HG02840 (cell line): ENCODE data around the gene SCGB1D1.

ENCODE experiments used
- ATAC-seq: cut with Tn5 transposase; IDR thresholded peaks from one replicate; pipeline ENCODE4 v1.9.1; 2021; ENCODE audit warnings: mild to moderate bottlenecking, moderate library complexity, moderate number of reproducible peaks; ENCODE audit not compliant: unreplicated experiment, low FRiP score

The SCGB1D1 gene, protein sequence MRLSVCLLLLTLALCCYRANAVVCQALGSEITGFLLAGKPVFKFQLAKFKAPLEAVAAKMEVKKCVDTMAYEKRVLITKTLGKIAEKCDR

DNA sequence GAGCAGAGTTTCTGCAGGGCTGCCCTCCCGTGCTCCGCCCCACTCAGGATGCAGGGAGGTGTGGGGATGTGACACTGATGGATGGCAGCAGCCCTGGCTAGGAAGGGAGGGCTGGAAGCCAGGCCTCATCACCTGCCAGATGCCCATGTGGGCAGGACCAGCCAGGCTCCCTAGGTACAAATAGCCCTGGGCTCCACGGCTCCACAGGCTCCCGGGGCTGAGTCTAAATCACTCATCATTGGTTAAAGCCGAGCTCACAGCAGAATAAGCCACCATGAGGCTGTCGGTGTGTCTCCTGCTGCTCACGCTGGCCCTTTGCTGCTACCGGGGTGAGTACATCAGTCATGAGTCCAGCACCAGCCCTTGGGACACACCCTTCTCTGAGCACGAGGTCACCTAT lies at the start of gene SCGB1D1:
Gene SCGB1D1 (plus strand): TSS at position 206 of the 400 bp plus-strand sequence. CDS start 69 bp downstream, at position 275.
- no peak for ATAC-seq

DNA sequence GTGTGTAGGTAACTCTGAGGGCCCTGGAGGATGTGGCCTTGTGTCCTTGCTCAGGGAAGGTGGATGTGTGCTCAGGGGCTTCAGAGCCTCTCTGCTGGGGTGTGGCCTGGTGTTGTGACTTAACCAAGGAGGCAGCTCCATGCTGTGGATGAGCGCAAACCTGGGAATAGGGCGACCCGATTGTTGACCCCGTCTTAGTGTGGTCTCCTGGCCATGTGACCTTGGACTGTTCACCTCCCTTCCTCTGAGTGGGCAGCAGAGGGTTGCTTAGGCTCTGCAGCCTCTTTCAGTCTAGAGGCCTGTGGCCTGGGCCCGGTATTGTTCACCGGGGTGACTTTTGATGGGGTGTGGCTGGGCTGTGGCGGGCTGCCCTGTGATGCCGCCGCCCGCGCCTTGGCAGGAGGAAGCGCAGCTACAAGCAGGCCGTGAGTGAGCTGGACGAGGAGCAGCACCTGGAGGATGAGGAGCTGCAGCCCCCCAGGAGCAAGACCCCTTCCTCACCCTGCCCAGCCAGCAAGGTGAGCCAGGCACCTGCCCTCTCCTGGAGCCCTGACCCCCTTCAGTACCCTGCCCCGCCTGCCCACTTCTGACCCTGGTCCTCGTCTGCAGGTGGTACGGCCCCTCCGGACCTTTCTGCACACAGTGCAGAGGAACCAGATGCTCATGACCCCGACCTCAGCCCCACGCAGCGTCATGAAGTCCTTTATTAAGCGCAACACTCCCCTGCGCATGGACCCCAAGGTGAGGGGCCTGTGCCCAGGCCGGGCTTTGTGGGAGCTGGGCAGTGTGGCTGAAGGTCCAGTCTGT lies 49.5 kb upstream of the SCGB1D1 start:
- no peak for ATAC-seq

DNA sequence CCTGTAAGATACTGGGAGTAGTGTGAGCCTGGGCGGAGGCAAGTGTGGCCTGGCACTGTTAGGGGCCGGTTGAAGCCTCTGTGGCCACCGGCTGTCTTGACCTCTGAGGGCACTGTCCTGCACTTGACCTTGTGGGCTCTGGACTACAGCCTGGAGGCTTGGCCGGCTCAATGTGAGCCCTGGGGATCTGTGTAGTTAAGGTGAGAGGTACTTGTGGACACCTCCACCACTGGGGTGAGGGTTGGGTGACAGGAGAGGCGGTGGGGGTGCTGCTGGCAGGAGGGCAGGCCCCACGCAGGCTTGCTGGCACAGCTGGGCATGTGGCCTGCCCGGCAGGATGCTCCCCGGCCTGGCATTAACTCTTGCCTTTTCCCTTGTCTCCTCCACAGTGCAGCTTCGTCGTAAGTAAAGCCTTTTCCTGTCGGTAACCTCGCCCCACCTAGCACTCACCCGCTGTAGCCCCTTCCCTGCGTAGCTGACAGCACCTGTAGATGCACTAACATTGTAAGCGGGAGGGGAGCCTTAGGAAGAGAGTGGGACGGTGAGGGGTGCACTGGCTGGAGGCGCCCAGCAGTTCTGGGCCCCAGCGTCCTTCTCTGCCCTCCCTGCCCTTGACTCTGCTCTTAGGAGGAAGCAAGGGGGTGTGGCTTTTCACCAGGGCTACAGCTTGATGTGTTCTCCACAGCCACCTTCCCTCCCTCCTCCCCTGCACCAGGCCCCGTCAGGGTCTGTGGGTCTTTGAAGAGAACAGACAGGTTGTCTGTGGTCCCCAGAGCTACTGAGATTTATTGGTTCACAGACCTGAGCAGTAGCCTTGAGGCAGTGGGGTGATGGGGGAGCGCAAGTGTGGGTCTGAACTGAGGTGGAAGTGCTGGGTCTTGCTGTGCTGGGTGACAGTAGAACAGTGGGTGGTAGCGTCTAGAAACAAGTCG lies 48.6 kb upstream of the SCGB1D1 start:
- ATAC-seq: no peak

DNA sequence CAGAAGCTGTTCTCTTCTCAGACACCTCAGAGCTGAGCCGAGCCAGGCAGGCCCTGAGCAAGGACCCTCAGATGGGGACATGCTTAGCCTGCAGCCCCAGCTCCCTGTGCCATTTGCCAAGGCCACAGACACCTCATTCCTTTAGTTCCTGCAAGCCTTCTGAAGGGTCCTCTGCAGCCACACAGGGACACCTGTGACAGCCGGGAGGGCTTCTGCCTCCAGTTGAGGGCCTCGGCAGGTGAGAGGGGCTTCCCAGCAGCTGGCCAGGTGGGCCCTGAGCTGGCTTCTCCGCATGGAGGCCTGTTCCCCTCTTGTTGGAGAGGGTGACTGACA lies 48.0 kb upstream of the SCGB1D1 start:
- no peak for ATAC-seq

DNA sequence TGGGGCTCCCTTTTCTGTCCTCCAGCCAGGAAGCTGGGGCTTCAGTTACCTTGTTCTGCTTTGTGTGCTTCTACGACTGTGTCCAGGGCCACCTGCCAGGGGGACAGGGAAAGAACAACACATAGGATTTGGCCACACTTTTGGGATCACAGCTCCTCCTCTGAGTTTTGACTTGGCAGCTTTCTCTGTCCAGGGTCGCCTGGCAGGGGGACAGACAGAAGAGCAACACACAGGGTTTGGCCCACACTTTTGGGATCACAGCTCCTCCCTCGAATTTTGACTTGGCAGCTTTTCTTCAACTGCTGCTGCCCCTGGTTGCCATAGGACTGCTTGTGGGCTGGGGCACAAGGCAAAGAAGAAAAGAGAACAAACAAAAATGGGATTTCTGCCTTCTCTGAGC lies 47.1 kb upstream of the SCGB1D1 start:
- no peak for ATAC-seq

DNA sequence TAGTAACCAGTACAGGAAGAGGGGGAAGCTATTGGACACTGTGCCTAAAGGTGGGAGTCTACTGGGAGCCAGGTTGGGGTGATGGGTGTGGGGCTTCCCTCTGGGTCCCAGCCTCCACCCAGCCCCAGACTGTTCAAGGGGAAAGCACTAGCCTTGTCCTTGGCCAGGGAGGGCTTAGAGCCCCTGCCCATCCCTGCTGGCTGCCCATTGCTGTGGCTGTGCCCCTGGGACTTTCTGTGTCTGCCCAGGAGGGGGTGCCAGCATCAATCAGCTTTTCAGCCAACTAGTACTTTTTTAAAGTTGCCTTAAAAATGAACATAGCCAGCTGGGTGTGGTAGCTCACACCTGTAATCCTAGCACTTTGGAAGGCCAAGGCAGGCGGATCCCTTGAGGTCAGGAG lies 46.3 kb upstream of the SCGB1D1 start:
- ATAC-seq: no peak

DNA sequence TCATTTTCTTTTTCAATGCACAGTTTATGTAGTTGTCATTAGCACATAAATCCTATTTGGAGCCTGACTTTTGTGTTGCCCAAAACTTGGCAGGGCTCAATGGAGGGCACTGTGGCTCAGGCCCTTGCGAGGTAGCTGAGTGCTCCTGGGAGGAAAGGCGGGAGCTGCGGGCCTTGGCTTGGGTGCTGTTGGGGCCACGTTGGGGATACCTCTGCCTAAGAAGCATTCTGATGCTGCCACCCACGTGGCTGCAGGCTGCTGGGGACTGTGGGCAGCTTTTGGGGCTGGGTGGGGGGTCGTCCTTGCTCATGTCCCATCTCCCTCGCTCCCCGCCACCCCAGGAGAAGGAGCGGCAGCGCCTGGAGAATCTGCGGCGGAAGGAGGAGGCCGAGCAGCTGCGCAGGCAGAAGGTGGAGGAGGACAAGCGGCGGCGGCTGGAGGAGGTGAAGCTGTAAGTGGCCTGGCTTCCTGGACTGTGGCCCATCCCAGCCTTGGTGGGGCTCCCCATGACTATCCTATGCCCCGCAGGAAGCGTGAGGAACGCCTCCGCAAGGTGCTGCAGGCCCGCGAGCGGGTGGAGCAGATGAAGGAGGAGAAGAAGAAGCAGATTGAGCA lies 45.3 kb upstream of the SCGB1D1 start:
- ATAC-seq: no peak

DNA sequence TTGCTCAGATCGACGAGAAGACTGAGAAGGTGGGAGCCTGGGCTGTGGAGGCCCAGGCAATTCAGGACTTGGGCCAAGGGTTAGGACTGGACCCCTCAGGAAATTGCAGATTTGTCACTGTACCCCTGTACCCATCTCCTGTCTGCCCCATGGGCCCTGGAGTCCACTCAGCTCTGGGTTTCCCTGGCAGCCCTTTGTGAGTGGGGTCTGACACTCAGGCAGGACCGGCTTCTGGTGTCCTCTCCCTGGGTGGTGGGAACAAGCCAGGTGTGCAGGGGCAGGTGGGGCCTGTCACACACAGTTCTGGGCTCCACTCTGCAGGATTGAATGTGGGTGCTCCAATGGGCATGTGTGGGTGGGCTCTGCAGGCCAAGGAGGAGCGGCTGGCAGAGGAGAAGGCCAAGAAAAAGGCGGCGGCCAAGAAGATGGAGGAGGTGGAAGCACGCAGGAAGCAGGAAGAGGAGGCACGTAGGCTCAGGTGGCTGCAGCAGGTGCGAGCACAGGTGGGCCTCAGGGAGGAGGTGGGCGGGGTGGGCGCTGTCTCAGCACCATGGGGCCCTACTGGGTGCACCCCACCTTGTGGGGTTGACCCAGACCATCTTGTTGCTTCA lies 44.6 kb upstream of the SCGB1D1 start:
- ATAC-seq: no peak

DNA sequence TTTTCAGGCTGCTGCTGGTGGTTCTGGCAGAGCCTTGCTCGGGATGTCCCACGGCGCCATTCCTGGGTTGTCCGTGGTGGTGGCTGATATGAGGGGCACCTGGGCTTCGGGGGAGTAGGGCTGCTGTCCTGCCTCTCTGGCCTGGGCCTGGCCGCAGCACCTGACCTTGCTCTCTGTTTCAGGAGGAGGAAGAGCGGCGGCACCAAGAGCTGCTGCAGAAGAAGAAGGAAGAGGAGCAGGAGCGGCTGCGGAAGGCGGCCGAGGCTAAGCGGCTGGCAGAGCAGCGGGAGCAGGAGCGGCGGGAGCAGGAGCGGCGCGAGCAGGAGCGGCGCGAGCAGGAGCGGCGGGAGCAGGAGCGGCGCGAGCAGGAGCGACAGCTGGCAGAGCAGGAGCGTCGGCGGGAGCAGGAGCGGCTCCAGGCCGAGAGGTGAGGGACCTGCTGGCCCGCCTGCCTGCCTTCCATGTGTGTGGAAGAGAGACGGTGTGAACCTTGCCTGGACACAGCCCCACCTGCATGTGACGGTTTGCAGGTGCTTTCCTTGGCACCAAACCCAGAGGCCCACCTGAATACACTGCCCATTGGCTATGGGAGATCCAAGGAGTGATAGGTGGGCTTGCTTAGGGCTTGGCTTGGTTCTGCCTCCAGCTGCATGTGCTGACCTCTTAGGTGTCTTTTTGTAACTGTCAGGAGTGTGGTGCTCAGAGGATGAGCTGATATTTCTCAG lies 43.4 kb upstream of the SCGB1D1 start:
- no peak for ATAC-seq

DNA sequence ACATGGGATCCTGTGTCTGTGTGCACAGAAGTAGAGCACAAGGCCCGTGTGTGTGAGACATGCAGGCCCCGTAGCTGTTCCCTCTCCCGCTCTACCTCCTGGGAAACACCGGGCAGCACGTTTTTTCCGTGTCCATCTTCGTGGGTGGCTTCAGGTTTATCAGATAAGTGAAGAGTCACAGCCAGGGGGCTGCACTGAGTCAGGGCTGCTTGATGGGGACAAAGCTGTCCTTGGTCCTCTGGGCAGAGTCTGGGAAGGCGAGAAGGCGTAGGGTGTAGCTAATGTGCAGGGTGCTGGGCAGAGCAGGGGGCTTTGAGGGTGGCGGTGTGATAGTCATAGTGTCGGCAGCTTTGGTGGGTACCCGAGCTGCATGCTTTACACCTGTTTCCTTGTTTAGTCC lies 42.5 kb upstream of the SCGB1D1 start:
- ATAC-seq: no peak

DNA sequence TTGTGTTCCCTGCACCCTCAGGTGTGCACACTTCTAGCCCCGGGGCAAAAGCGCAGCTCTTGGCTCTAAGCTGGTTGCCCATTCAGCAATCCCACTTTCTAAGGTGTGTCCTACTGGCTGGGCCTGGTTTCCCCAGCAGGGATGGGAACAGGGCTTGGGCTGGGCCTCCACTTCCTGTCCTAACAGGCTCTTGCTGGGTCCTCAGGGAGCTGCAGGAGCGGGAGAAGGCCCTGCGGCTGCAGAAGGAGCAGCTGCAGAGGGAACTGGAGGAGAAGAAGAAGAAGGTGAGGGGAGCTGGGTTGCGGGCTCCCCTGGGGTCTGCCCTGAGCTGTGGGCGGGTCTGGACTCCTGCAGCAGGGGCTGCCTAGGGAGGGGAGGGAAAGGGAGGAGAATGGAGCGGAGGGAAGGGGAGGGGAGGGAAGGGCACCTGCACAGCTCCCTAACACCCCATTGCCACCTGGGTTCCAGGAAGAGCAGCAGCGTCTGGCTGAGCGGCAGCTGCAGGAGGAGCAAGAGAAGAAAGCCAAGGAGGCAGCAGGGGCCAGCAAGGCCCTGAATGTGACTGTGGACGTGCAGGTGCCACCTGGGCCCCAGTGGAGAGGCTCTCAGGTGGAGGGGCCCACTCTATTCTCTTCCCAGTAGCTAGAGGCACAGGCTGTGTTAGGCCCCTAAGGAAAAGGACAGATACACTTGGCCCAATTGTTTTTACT lies 41.6 kb upstream of the SCGB1D1 start:
- ATAC-seq: no peak

DNA sequence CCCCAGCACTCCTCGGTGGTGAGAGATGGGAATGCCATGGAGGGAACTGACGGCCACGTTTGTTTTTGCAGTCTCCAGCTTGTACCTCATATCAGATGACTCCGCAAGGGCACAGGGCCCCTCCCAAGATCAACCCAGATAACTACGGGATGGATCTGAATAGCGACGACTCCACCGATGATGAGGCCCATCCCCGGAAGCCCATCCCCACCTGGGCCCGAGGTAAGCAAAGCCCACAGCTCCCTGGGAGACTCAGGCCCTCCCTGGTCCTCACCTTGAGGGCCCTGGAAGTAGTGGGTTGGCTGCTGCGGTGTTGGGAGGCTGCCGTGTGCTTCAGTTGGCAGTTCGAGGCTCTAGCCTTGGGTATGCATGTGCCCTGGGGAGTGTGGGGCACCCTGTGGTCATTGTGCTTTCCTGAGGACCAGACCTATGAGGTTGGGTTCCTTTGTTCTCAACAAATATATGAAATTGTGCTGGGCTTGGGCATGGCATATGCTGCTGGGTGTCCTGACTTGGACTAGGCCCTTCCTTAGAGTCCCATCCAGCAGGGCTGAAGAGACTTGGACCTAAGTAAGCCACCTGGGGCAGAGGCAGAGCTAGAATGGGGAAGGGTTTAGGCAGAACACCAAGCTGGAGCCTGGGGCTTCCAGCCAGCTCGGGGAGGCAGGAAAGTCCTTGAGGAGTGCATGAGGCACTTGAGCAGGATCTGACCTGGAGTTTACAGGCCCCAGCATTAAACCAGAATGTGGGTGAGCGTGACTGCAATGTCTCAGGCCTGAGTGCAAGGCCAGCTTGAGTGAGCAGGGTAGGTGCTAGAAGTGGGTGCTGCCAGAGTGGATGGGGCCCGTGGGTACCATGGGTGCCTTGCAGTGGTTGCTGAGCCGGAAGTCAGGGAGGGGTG lies 39.8 kb upstream of the SCGB1D1 start:
- ATAC-seq: no peak

DNA sequence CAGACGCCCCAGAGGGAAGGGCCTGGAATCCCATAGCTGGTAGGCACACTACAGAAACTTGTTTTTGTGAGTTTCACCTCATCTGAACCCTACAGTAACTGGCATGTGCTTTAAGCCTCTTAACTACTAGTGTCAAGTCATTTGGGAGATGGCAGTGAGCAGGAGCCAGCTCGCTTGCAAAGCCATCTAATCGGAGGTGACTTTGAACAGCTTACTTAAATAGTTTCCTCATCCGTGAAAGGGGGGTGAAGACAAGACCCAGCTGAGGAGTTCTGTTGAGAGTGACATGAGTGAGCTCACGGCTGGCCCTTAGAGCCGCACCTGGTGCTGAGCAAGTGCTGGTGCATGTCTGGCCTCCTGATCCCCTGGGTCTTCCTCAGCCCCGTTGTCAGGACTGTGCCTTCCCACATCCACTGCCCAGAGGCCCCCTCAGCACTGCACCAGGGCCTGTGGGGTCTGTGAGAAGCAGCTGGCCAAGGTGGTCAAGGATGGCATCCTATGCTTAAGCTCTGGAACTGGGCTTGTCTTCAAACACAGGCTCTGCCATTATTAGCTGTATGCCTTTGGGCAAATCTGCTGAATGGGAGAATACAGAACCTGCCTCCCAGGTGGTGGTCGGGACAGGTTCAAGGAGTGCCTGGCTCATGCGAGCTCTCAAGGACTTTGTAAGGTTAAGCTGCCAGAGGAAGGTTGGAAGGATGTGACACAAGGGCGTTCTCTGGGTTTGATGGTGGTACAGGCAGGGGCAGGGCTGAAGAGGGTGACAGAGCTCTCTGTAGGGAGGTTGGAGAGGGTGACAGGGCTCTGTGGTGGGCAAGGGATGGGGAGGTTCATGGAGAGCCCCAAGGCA lies 38.9 kb upstream of the SCGB1D1 start:
- no peak for ATAC-seq

DNA sequence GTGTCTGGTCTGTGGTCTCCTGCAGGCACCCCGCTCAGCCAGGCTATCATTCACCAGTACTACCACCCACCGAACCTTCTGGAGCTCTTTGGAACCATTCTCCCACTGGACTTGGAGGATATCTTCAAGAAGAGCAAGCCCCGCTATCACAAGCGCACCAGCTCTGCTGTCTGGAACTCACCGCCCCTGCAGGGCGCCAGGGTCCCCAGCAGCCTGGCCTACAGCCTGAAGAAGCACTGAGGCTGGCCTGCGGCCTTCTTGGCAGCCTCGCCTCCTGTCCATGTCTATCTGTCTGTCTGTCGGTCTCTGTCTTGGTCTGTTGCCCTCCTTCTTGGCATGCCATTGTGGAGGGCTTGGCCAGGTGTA lies 38.3 kb upstream of the SCGB1D1 start:
- no peak for ATAC-seq

DNA sequence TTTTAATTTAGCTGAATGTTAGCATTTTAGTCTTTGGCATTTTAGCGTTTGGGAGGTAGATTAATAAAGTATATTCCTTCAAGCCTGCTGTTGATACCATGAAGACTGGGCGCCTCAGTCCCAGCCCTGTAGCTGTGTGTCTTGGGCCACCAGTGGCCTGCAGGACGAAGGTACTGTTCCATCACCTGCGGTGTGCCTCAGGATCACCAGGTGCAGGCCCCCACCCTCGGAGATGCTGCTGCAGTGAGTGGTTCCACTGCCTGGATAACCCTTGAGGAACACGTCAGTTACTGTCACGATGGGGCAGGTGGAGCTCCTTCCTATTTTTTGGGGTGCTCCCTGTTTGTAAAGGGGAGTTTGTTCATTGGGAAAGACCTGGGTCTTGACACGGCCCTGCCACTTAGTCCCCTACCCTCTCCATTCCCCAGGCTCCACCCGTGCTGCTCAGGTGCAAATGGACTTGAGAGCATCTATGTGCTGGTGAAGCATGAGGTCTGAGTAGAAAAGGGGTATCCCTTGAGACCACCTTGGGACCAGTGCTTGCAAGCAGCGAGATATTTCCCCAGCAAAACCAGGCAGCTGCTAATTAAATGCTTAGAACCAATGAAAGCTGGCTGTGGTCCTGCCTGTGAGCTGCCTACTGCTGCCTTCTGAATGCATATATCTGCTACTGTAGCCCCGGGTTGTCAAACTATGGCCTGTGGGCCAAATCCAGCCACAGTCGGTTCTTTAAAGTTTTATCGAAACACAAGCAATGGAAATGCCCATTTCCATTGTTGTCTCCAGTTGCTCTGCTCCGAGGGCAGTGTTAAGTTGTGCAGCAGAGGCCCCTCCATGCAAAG lies 37.5 kb upstream of the SCGB1D1 start:
- no peak for ATAC-seq

DNA sequence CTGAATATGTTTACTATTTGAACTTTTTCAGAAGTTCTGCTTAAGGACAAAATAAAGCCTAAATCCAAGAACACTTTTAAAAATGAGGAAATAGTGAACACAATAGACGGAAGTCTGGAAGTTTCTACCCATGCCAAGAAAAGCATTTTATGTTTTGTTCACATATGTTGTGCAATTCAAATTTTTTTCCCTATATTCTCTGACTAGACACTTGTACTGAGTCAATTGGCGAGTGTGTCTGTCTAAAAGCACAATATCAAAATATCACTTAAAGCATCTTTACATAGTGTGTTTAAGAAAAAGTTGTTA lies 37.0 kb upstream of the SCGB1D1 start:
- ATAC-seq: no peak

DNA sequence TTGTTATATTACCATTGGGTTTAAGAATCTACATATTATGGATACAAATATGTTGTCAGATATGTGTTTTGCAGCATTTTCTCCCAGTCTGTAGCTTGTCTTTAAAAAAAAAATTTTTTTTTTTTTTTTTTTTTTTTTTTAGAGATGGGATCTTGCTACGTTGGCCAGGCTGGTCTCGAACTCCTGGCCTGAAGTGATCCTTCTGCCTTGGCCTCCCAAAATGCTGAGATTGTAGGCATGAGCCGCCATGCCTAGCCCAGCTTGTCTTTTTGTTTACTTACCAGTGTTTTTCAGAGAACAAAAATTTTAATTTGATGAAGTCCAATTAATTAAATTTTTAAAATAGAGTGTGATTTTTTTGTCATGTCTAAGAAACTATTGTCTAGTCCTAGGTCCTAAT lies 36.4 kb upstream of the SCGB1D1 start:
- ATAC-seq: no peak
